ENCODE measurements around the gene SNTB2.

Gene SNTB2

DNA sequence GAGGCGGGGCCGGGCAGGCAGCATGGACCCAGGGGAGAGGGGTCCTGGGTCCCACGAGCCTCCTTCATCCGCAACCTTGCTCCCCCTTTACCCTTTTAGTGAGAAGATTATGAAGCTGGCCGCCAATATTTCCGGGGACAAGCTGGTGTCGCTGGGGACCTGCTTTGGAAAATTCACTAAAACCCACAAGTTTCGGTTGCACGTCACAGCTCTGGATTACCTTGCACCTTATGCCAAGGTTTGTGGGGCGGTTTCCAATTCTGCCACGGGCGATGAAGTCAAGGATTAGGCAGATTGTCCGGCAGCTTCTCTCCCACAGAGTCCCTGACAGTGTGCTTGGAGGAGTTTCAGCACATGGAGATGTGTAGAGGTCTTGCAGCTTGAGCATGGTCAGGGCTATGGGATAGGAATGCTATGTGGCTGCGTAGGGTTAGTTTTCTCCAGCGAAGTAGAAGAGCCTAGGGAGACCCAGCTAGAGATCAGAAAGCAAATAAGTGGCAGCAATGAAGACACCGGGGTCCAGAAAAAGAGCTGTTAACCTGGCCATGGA is 153.2 kb downstream of the SNTB2 start:
- DNase-seq (ENCODE audit: low read depth), result no peak
- TF ChIP-seq, protein P1, sequence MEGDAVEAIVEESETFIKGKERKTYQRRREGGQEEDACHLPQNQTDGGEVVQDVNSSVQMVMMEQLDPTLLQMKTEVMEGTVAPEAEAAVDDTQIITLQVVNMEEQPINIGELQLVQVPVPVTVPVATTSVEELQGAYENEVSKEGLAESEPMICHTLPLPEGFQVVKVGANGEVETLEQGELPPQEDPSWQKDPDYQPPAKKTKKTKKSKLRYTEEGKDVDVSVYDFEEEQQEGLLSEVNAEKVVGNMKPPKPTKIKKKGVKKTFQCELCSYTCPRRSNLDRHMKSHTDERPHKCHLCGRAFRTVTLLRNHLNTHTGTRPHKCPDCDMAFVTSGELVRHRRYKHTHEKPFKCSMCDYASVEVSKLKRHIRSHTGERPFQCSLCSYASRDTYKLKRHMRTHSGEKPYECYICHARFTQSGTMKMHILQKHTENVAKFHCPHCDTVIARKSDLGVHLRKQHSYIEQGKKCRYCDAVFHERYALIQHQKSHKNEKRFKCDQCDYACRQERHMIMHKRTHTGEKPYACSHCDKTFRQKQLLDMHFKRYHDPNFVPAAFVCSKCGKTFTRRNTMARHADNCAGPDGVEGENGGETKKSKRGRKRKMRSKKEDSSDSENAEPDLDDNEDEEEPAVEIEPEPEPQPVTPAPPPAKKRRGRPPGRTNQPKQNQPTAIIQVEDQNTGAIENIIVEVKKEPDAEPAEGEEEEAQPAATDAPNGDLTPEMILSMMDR (IDR thresholded peaks at IDR 0.05; ENCODE audit: control insufficient read depth, insufficient read depth, low read depth, low read length, missing control alignments), result no peak
- H3K4me3 ChIP-seq (ENCODE audit: control insufficient read depth, low read depth, low read length), result peak overlapping the region; percentile 86

DNA sequence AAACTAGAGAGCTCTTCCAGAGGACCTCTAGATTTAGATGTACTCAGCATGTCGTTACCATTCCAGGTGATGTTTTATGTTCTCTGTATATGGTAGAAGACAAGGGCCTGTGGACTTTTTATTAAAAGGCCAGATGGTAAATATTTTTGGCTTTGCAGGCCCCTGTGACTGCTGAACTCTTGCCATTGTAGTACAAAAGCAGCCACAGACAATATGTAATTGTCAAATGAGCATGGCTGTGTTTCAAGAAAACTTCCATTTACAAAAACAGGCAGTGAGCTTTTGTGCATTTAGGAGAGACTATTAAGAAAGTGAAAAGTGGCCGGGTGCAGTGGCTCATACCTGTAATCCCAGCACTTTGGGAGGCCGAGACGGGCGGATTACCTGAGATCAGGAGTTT is 157.2 kb downstream of the SNTB2 start:
- DNase-seq (ENCODE audit: low read depth), result no peak
- H3K4me3 ChIP-seq (ENCODE audit: control insufficient read depth, low read depth, low read length), result no peak overlapping the region
- TF ChIP-seq, protein P1 (IDR thresholded peaks at IDR 0.05; ENCODE audit: control insufficient read depth, insufficient read depth, low read depth, low read length, missing control alignments), result no peak

DNA sequence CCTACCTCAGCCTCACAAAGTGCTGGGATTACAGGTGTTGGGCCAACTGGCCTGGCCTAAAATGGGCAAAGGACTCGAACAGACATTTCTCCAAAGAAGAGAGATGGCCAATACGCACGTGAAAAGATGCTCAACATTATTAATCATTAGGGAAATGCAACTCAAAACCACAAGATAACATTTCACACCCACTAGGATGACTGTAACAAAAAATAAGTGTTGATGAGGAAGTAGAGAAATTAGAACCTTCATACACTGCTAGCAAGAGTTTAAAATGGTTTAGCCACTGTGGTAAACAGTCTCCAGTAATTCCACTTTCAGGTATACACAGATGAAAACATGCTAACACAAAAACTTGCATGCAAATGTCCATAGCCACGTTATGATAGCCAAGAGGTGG is 159.0 kb downstream of the SNTB2 start:
- DNase-seq (ENCODE audit: low read depth), result no peak
- H3K4me3 ChIP-seq (ENCODE audit: control insufficient read depth, low read depth, low read length), result no peak overlapping the region
- TF ChIP-seq, protein P1 (IDR thresholded peaks at IDR 0.05; ENCODE audit: control insufficient read depth, insufficient read depth, low read depth, low read length, missing control alignments), result no peak

DNA sequence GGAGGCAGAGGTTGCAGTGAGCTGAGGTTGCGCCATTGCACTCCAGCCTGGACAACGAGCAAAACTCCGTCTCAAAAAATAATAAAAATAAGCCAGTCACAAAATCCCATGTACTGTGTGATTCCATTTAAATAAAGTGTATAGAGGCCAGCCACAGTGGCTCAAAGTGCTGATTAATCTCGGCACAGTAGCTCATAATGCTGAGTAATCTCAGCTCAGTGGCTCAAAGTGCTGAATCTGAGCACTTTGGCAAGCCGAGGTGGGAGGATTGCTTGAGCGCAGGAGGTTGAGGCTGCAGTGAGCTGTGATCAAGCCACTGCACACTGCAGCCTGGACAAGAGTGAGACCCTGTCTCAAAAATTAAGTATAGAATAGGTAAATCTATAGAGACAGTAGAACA is 159.7 kb downstream of the SNTB2 start:
- no peak overlapping the region for H3K4me3 ChIP-seq (ENCODE audit: control insufficient read depth, low read depth, low read length)
- no peak for DNase-seq (ENCODE audit: low read depth)
- TF ChIP-seq, protein P1 (IDR thresholded peaks at IDR 0.05; ENCODE audit: control insufficient read depth, insufficient read depth, low read depth, low read length, missing control alignments), result no peak

DNA sequence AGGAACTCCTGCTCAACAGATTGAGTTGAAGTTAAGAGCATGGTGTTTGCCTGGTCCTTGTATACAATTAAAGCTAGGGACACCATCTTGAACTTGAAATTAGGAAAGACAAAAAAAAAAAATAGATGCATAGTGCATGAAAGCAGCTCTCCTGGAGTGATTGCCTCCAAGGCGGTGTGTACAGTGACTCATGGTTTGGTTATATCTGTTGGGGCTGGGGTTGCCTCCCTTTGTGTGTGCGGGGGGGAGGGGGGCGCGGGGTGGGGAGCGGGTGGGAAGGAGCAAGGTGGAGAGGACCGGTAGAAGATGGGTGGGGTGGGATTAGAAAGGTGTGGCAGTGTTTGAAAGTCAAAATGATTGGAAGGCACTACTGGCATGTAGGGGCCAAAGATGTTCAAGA is 161.3 kb downstream of the SNTB2 start:
- no peak for DNase-seq (ENCODE audit: low read depth)

DNA sequence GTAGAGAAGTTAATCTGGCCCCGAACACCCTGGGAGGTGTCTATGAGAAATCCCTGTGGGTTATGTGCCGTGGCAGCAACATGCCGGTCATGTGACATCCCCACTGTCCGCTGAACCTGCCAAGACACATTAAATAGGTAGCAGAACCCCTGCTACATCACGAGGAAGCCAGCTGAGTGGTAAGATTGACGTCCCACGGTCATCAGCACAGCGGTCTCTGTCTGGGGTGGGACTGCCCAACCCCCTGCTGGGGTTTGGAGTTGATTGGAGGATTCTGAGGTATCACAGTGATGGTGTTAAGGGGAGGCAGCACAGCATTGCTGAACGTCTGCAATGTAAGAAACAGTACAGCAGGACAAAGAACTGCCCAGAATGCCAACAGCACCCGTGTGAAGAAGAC is 162.6 kb downstream of the SNTB2 start:
- TF ChIP-seq, protein P1 (IDR thresholded peaks at IDR 0.05; ENCODE audit: control insufficient read depth, insufficient read depth, low read depth, low read length, missing control alignments), result no peak
- DNase-seq (ENCODE audit: low read depth), result no peak
- no peak overlapping the region for H3K4me3 ChIP-seq (ENCODE audit: control insufficient read depth, low read depth, low read length)

More for the DNA sequence above, 161.3 kb downstream of the SNTB2 start:
- TF ChIP-seq, protein P1 (IDR thresholded peaks at IDR 0.05; ENCODE audit: control insufficient read depth, insufficient read depth, low read depth, low read length, missing control alignments), result no peak
- no peak overlapping the region for H3K4me3 ChIP-seq (ENCODE audit: control insufficient read depth, low read depth, low read length)
